H1 (cell line): ENCODE data around the gene ALDH1A2. TPM values are rescaled to one million over a fixed set of nuclear protein-coding genes. Genes with fewer than 3 reads are reported as not detected.

Experiments
- CTCF ChIA-PET: fragments of 300-600 bp; sonication (Branson Sonifier 250); formaldehyde crosslinking; loops from one replicate; lab custom pipeline; 2021; ENCODE audit not compliant: partially characterized antibody; lab: Charles Lee
- POLR2A ChIA-PET: fragments of 300-600 bp; sonication (Branson Sonifier 250); formaldehyde crosslinking; loops from one replicate; lab custom pipeline; 2021; ENCODE audit warnings: inconsistent platforms; ENCODE audit not compliant: partially characterized antibody; lab: Charles Lee
- DNase-seq, 2 experiments: peaks; one replicate each; pipeline versions ENCODE4 v3.0.0 to v3.0.0-alpha.2; 2010 to 2022; ENCODE audit warnings: low spot score in 2 of 2, low read depth in 1 of 2, mixed read lengths in 1 of 2
- FAIRE-seq: peaks from 2 replicates; lab custom pipeline; 2011; peaks lifted over from hg19 to GRCh38; lab: Jason Lieb, UNC
- H2AFZ ChIP-seq: 2 replicates; pipeline ENCODE4 v1.8.1; 2012; ENCODE audit warnings: low read length, inconsistent platforms
- H2AK5ac ChIP-seq: 2 replicates; pipeline ENCODE4 v1.6.1; 2013; ENCODE audit warnings: low read depth, low read length
- H2BK120ac ChIP-seq: replicated peaks from 2 replicates; pipeline ENCODE3; 2013; ENCODE audit warnings: low read depth, low read length, inconsistent platforms
- H2BK12ac ChIP-seq: 2 replicates; pipeline ENCODE4 v1.6.1; 2013; ENCODE audit warnings: low read depth, low read length
- H2BK15ac ChIP-seq: 2 replicates; pipeline ENCODE4 v1.6.1; 2013; ENCODE audit warnings: low read length
- H2BK20ac ChIP-seq: 2 replicates; pipeline ENCODE4 v1.6.1; 2013; ENCODE audit warnings: low read length
- H2BK5ac ChIP-seq: 2 replicates; pipeline ENCODE4 v1.6.1; 2013; ENCODE audit warnings: low read depth, low read length
- H3K14ac ChIP-seq: 2 replicates; pipeline ENCODE4 v1.6.1; 2013; ENCODE audit warnings: inconsistent platforms; ENCODE audit not compliant: insufficient read length
- H3K18ac ChIP-seq: 2 replicates; pipeline ENCODE4 v1.6.1; 2013; ENCODE audit warnings: low read length; ENCODE audit errors: extremely low read depth
- H3K23ac ChIP-seq: 2 replicates; pipeline ENCODE4 v1.6.1; 2013; ENCODE audit warnings: inconsistent platforms; ENCODE audit not compliant: insufficient read length
- H3K23me2 ChIP-seq: 2 replicates; pipeline ENCODE4 v1.6.1; 2013; ENCODE audit warnings: low read depth, low read length
- H3K27ac ChIP-seq: 2 replicates; pipeline ENCODE4 v1.6.1; 2011; ENCODE audit warnings: low read depth, low read length, inconsistent platforms
- H3K27me3 ChIP-seq, 4 experiments: replicated peaks in 1 of 4; 1 replicate in 1 of 4; 2 replicates in 3 of 4; pipeline versions ENCODE4 v1.6.1 to v1.8.1; 2011 to 2013; ENCODE audit warnings: low read length in 3 of 4, mild to moderate bottlenecking in 3 of 4, inconsistent platforms in 2 of 4, mixed read lengths in 2 of 4, moderate library complexity in 1 of 4; ENCODE audit not compliant: control insufficient read depth in 3 of 4, insufficient read depth in 3 of 4; ENCODE audit errors: extremely low read depth in 1 of 4
- H3K36me3 ChIP-seq, 4 experiments: 2 replicates each; pipeline versions ENCODE4 v1.6.1 to v1.8.1; 2011 to 2013; ENCODE audit warnings: mild to moderate bottlenecking in 4 of 4, low read length in 3 of 4, moderate library complexity in 2 of 4, control low read depth in 1 of 4, inconsistent platforms in 1 of 4; ENCODE audit not compliant: insufficient read depth in 4 of 4, control insufficient read depth in 2 of 4
- H3K4ac ChIP-seq: replicated peaks from 2 replicates; pipeline ENCODE3; 2013; ENCODE audit warnings: low read length, low read depth, mixed read lengths, inconsistent platforms; ENCODE audit not compliant: insufficient read length
- H3K4me1 ChIP-seq, 4 experiments: replicated peaks in 1 of 4; 1 replicate in 1 of 4; 2 replicates in 3 of 4; pipeline versions ENCODE4 v1.6.1 to v1.8.1; 2011 to 2013; ENCODE audit warnings: low read length in 3 of 4, inconsistent platforms in 2 of 4, mixed read lengths in 1 of 4; ENCODE audit not compliant: insufficient read depth in 4 of 4, control insufficient read depth in 3 of 4
- H3K4me2 ChIP-seq, 2 experiments: 2 replicates each; pipeline versions ENCODE4 v1.6.1 to v1.8.1; 2011 to 2013; ENCODE audit warnings: low read depth in 2 of 2, low read length in 2 of 2, control low read depth in 1 of 2, inconsistent platforms in 1 of 2, mild to moderate bottlenecking in 1 of 2; ENCODE audit not compliant: insufficient read depth in 1 of 2
- H3K4me3 ChIP-seq, 4 experiments: fragments of 200-600, 300-600 bp in 1 of 4; sonication (generic), shearing (Covaris generic), sonication (Bioruptor Twin) in 1 of 4; 2 replicates each; pipeline versions ENCODE4 v1.5.1 to v1.8.1; 2011 to 2016; ENCODE audit warnings: low read length in 4 of 4, low read depth in 3 of 4, control low read depth in 2 of 4, inconsistent platforms in 2 of 4, mild to moderate bottlenecking in 2 of 4, mixed read lengths in 1 of 4, moderate library complexity in 1 of 4; ENCODE audit not compliant: insufficient read depth in 2 of 4; ENCODE audit errors: extremely low read depth in 1 of 4
- H3K56ac ChIP-seq: replicated peaks from 2 replicates; pipeline ENCODE3; 2013; ENCODE audit warnings: low read depth, mild to moderate bottlenecking, mixed read lengths, low read length, inconsistent platforms; ENCODE audit not compliant: insufficient read length
- H3K79me1 ChIP-seq: 2 replicates; pipeline ENCODE4 v1.6.1; 2013; ENCODE audit warnings: low read depth, low read length, control low read depth
- H3K79me2 ChIP-seq, 2 experiments: 2 replicates each; pipeline versions ENCODE4 v1.6.1 to v1.8.1; 2012 to 2013; ENCODE audit warnings: low read length in 2 of 2, mild to moderate bottlenecking in 2 of 2, inconsistent platforms in 1 of 2; ENCODE audit not compliant: insufficient read depth in 2 of 2, control insufficient read depth in 1 of 2
- H3K9ac ChIP-seq, 4 experiments: replicated peaks in 1 of 4; 1 replicate in 1 of 4; 2 replicates in 3 of 4; pipeline versions ENCODE4 v1.6.1 to v1.8.1; 2011 to 2013; ENCODE audit warnings: low read depth in 3 of 4, low read length in 3 of 4, control low read depth in 2 of 4, mild to moderate bottlenecking in 2 of 4, moderate library complexity in 2 of 4, inconsistent platforms in 1 of 4; ENCODE audit errors: extremely low read depth in 1 of 4
- H3K9me3 ChIP-seq, 2 experiments: 2 replicates each; pipeline versions ENCODE4 v1.6.1 to v1.8.1; 2012 to 2013; ENCODE audit warnings: mild to moderate bottlenecking in 2 of 2, moderate library complexity in 2 of 2, control low read depth in 1 of 2, inconsistent platforms in 1 of 2, low read depth in 1 of 2, low read length in 1 of 2, mixed read lengths in 1 of 2; ENCODE audit not compliant: insufficient read depth in 2 of 2
- H4K20me1 ChIP-seq, 2 experiments: replicated peaks in 1 of 2; 2 replicates each; pipeline versions ENCODE3 to v1.8.1; 2011 to 2013; ENCODE audit warnings: inconsistent platforms in 2 of 2, low read length in 2 of 2, mild to moderate bottlenecking in 1 of 2; ENCODE audit not compliant: insufficient read depth in 2 of 2, control insufficient read depth in 1 of 2
- H4K5ac ChIP-seq: 2 replicates; pipeline ENCODE4 v1.6.1; 2013; ENCODE audit warnings: low read length, low read depth, mixed read lengths, inconsistent platforms; ENCODE audit not compliant: insufficient read length
- H4K8ac ChIP-seq: 2 replicates; pipeline ENCODE4 v1.8.0; 2013; ENCODE audit warnings: mild to moderate bottlenecking, moderate library complexity, low read length, inconsistent platforms; ENCODE audit not compliant: insufficient read depth; ENCODE audit errors: extremely low read depth
- H4K91ac ChIP-seq: replicated peaks from 2 replicates; pipeline ENCODE3; 2013; ENCODE audit warnings: low read length, mixed read lengths, inconsistent platforms; ENCODE audit not compliant: insufficient read length
- BACH1 ChIP-seq: IDR thresholded peaks from 2 replicates; pipeline ENCODE4 v1.6.1; 2012; ENCODE audit warnings: low read length, improper control_type of control experiment
- CBX5 ChIP-seq: fragments of 300-800, 300-1000 bp; sonication (generic); IDR thresholded peaks from 2 replicates; pipeline ENCODE4 v1.7.1; 2016; ENCODE audit warnings: antibody characterized with exemption, low read length, low read depth
- E2F6 ChIP-seq: IDR thresholded peaks from 2 replicates; pipeline ENCODE4 v1.6.1; 2012; ENCODE audit warnings: inconsistent platforms
- MAFK ChIP-seq: IDR thresholded peaks from 2 replicates; pipeline ENCODE4 v1.6.1; 2012; ENCODE audit warnings: low read depth, mild to moderate bottlenecking, improper control_type of control experiment, low read length
- WGBS, 2 experiments: shearing (Covaris generic) in 1 of 2; methylation state at CpG; one replicate each; pipeline versions ENCODE4 v1.1.6 to v1.1.7; 2013 to 2015; ENCODE audit warnings: low lambda C conversion rate in 2 of 2, mixed read lengths in 2 of 2, inconsistent platforms in 1 of 2, low coverage in 1 of 2, missing lambda C conversion rate in 1 of 2; ENCODE audit not compliant: insufficient replicate concordance in 2 of 2, insufficient coverage in 1 of 2, insufficient read length in 1 of 2; ENCODE audit errors: extremely low coverage in 1 of 2, missing lambda C conversion rate in 1 of 2; 5-methylcytosine and 5-hydroxymethylcytosine counted together
- polyA plus RNA-seq, 7 experiments: library from polyadenylated mRNA; depleted of rRNA in 3 of 7; stranded (reverse) in 5 of 7; unstranded in 2 of 7; fragments of >200 nt in 5 of 7; fragments of 200-250 nt in 2 of 7; gene quantifications; 1 replicate in 5 of 7; 2 replicates in 1 of 7; 4 replicates in 1 of 7; pipeline versions ENCODE4 v1.2.1 to v1.2.3, GENCODE V29; 2011 to 2013; ENCODE audit warnings: missing spikeins in 2 of 7, mixed read lengths in 2 of 7
- total RNA-seq: library from RNA; stranded (reverse); fragmentation: NEBNext Ultra II Directional; extraction: Animal tissue kit (Norgen Biotek cat#: 25700); gene quantifications from 2 replicates; pipeline ENCODE4 v1.2.1, GENCODE V29; 2021

The ALDH1A2 gene
- total and polyA plus RNA-seq, 2 of the 8 experiments (the other 6 are each of a cell fraction or from before 2014, with no cell fraction given) = 0.06 to 0.24 TPM

GRCh38 chr15:58026051-58026450 is 39.5 kb downstream of the ALDH1A2 start:
- Histone ChIP-seq H3K79me2 (no peaks in the 10 kb centered on the region), H3K23ac (no peak overlapping the region)
- no peak for TF ChIP-seq CBX5
- no peak for TF ChIP-seq MAFK
- no peak for TF ChIP-seq E2F6
- TF ChIP-seq BACH1 = no peak
- TF ChIP-seq, all 59 proteins: peak for 0
- H3K9ac ChIP-seq = no peak overlapping the region
- no peak overlapping the region for H3K27ac ChIP-seq
- H2BK20ac ChIP-seq = no peak overlapping the region
- no peak overlapping the region for H4K8ac ChIP-seq
- no peak overlapping the region for H3K4ac ChIP-seq
- FAIRE-seq (no peak), DNase-seq (no peak)
- no peak overlapping the region for H4K91ac ChIP-seq
- H3K4me3 ChIP-seq = no peak overlapping the region
- H3K23me2 ChIP-seq = 0 out of 2 replicates have a peak, but pooled peaks cover 3% of the 10 kb centered on the region
- H3K4me1 ChIP-seq = no peaks in the 10 kb centered on the region
- no peak overlapping the region for H2BK12ac ChIP-seq
- no peak overlapping the region for H3K56ac ChIP-seq
- H4K5ac ChIP-seq = no peak overlapping the region
- no peaks in the 10 kb centered on the region for H3K27me3 ChIP-seq
- H4K20me1 ChIP-seq = no peaks in the 10 kb centered on the region
- 92% methylated on average over 1 of the region's 1 CpG; no CpG with 5 or more reads in 1 of the 2 experiments for WGBS, 2 experiments
- H2BK15ac ChIP-seq = no peak overlapping the region
- H2AK5ac ChIP-seq = no peak overlapping the region
- ChIA-PET CTCF (interaction anchor here (1.9 kb wide), 1 partner anchor 45 kb away, joined by 4 read pairs; no protein-coding TSS in a partner anchor), POLR2A (no interaction called here)
- no peak overlapping the region for H2AFZ ChIP-seq
- H2BK120ac ChIP-seq = no peak overlapping the region
- H3K14ac ChIP-seq = no peak overlapping the region
- peaks cover 10 to 16% of the 10 kb centered on the region in 2 experiments; a peak in 3 of 4 replicates for H3K9me3 ChIP-seq
- no peaks in the 10 kb centered on the region for H3K79me1 ChIP-seq
- H2BK5ac ChIP-seq = no peak overlapping the region
- no peak overlapping the region for H3K4me2 ChIP-seq
- no peak overlapping the region for H3K18ac ChIP-seq
- no peaks in the 10 kb centered on the region for H3K36me3 ChIP-seq
